HG02852 (cell line): Measurements from ENCODE around the gene SAP30BP.
"Not testable (repeated sequence)": the region's sequence is repeated elsewhere in the genome, so short reads cannot be mapped to it uniquely, and the experiment has no call there.

Source experiments
- ATAC-seq: cut with Tn5 transposase; IDR thresholded peaks from one replicate; pipeline ENCODE4 v1.9.1; 2021; ENCODE audit warnings: mild to moderate bottlenecking, moderate library complexity; ENCODE audit not compliant: unreplicated experiment

The SAP30BP gene

GRCh38 chr17:75633486-75634375, 33.4 kb upstream of the SAP30BP start:
- ATAC-seq = no peak

GRCh38 chr17:75634376-75634740, 32.8 kb upstream of the SAP30BP start:
- no peak for ATAC-seq

GRCh38 chr17:75634754-75635609, 32.2 kb upstream of the SAP30BP start:
- ATAC-seq = no peak

- no peak for ATAC-seq
Measured at GRCh38 chr17:75635610-75636202, 31.4 kb upstream of the SAP30BP start.

DNA sequence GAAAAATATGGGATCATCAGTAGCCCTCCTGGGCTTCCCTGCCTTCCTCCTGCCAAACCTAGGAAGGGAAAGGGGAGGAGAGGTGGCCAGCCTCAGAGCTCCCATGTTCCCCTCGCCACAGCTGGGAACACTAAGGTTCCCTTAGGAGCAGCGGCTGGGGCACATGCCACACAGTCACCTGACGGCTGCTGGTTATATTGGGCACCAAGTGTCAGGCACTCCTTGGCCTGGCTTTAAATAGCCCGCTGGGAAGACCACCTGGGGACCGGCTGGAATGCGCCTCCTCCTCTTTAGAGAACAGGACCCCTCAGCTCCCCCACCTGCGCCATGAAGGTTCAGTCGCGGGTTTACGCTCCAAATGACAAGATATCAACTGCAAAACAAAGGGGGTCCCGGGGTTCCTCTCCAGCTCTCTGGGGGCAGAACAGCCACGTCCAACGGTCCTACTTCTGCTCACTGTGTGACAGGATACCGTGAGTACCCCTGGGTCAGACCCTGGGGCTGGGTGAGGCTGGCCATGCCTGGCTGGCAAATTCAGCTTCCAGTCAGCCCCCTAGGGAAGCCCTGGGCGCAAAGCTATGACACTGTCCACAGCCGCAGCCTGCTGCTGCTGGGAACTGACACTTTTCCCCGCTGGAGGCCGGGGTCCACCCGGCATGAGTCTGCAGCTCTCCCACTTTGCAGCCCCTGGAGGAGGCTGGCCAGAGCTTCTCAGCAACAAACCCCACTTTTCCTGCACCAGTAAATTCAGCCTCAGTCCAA, 30.6 kb upstream of the SAP30BP start:
- no peak for ATAC-seq

DNA sequence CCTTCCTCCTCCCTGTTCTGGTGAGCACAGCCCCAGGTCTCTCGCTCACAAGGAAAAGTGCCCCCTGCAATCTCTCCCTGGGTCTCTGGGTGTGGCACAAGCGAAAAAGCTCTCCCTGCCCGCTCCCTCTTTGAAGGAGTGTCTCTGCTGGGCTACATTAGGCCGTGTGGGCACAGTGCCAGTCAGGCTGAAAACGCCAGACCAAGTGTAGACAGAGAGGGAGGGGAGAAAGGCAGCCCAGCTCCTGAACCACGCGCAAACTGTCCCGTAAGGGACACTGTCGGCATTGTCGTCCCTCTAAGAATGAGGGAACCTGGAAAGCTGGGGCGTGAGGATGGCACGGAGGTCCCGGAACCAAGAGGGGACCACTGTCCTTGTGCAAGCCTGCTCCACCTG, 30.0 kb upstream of the SAP30BP start:
- ATAC-seq = no peak

DNA sequence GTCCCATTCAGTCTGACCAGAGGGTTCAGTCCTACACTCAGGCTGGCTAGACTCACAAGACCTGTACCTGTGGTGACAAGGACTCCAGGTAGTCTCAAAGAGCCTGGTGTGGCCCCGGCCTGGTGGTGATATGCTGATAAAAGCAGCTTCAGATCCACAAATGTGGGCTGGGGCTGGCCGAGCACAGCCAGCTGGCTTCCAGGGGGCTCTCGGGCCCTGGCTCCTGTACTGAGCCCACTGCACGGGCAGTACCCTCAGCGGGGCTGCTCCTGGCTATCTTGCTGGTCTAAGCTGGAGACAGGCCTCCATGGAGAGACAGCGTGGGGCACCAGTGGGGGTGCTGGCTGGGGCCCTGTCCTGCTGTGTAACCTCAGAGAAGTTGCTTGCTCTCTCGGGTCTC, 29.6 kb upstream of the SAP30BP start:
- ATAC-seq = no peak

- ATAC-seq = not testable (repeated sequence)
Measured at GRCh38 chr17:75638039-75638438, 29.1 kb upstream of the SAP30BP start.

GRCh38 chr17:75638893-75639292, 28.2 kb upstream of the SAP30BP start:
- no peak for ATAC-seq

DNA sequence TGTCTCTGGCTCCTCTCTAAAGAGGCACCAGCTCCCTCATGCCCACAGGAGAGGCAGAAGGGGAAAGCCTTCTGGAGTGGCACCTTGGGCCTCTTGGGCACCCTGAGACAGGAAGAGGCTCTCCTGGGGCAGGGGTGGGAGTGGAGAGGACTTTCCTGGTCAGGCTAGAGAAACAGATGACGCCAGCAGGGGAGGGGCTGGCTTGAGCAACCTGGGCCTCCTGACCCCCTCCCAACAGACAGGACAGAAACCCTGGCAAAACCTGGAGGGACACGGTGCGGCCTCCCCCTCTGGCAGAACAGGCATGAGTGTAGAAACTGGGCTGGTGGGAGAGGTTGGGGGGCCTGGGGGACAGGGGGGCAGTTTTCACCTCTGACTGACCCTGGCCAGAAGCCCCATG, 27.8 kb upstream of the SAP30BP start:
- ATAC-seq = no peak

- ATAC-seq = no peak
Measured at GRCh38 chr17:75639771-75640555, 27.2 kb upstream of the SAP30BP start.

DNA sequence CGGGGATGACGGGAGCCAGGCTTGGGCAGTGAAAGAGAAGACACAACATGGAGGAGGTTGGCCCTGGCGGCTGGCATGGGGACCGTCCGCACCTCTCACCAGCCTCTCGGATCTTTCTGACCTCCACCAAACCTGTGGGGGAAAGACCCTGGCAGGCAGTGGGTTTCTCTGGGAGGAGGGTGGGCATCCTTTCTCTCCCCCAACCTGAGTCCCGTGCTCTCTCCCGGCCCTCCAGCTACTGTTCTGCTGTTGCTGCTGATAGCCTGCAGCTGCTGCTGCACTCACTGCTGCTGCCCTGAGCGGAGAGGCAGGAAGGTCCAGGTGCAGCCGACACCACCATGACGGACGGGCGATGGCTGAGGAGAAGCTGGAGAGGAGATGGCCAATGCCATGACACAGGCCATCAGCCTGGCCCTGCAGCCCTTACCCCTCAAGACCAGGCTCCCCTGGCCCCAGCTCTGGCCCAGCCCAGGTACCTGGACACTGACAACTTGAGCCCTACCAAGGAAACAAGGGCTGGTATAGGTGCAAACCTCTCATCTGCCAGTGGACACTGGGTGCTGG, 26.5 kb upstream of the SAP30BP start:
- ATAC-seq = no peak

GRCh38 chr17:75641343-75641742, 25.8 kb upstream of the SAP30BP start:
- ATAC-seq = no peak

- no peak for ATAC-seq
Measured at GRCh38 chr17:75642182-75642783, 24.9 kb upstream of the SAP30BP start.

DNA sequence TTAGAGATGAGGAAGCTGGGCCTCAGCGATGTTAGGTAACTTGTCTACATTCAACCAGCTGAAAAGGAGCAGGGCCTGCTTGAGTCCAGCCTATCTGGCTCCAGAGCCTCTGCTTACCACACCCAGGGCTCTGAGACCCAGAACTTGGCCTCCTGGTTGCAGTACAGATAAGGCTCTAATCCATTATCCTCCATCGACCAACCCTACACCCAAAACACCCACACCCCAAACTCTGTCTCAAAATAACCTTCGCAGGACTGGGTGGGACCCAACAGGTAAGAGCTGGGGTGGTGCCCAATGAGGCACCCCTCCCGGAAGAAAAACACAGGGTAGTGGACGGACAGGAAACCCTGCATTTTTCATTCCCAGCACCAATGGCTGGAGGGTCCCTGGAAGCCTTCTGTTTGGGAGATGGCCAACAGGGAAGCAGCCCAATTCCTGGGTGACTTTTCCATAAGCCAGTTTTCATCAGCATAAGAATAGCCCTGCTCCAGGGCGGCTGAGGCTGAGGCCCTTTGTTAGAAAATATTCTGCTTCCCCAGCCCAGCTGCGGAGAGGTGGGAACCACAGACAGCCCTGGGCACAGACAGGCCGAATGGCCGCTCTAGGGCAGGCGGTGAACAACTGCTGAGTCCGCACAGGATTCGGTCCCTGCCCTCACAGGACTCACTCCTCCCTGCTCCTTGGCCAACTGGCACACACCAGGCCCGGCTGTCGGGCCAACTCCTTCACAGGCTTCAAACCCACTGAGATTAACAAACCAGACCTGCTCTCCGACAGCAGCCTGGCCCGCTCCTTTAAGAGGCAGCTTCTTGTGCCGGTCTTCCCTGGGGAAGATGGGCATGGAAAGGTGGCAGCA, 24.1 kb upstream of the SAP30BP start:
- ATAC-seq = no peak

- ATAC-seq = no peak
Measured at GRCh38 chr17:75643643-75644017, 23.5 kb upstream of the SAP30BP start.

GRCh38 chr17:75645501-75645888, 21.6 kb upstream of the SAP30BP start:
- ATAC-seq = no peak

DNA sequence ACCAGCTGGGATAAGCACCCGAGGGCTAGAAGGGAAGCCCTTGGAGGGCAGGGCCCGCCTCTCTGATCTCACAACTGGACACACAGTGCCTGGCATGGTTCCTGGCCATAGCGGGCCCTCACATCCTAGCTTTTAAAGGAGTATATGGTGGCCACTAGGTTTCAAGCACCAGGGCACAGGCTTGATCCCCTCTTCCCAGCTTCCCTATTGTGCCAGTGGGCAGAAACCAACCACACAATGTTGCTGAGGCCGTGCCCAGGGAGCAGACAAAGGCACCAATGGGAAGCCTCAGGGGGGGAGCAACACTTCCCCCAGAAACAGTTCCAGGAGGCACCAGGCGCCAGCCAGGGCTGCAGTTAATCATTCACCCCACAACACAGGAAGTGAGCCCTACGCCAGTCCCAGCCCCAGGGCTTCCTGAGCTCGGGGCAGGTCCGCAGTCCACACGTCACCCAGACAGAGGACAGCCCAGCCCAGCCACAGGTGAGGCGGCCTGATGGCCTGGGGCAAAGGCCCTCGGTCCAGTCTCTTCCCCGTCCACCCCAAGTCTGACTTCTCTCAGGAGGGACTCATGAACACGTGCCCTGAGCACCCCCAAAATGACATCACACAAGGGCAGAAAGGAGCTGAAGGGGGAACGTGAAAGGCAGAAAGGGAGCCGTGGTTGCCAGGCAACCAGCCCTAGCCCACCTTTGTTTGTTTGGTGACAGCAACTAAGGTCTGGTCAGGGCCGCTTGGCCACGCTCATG, 21.1 kb upstream of the SAP30BP start:
- ATAC-seq = no peak
